HCEC 1CT (cell line): ENCODE results near the gene CHFR.
A peak's percentile ranks its signal among the peaks of the same experiment; 100 is the strongest.
"Not testable (repeated sequence)": the region's sequence is repeated elsewhere in the genome, so short reads cannot be mapped to it uniquely, and the experiment has no call there.

ENCODE experiments used
- DNase-seq: peaks from one replicate; pipeline ENCODE4 v3.0.0-alpha.2; 2017

Gene CHFR

GRCh38 chr12:132873724-132874123 is 13.7 kb downstream of the CHFR start:
- no peak for DNase-seq

GRCh38 chr12:132872975-132873421 is 14.4 kb downstream of the CHFR start:
- DNase-seq, result no peak

- DNase-seq, result no peak
Measured at GRCh38 chr12:132872073-132872855, 15.1 kb downstream of the CHFR start.

DNA sequence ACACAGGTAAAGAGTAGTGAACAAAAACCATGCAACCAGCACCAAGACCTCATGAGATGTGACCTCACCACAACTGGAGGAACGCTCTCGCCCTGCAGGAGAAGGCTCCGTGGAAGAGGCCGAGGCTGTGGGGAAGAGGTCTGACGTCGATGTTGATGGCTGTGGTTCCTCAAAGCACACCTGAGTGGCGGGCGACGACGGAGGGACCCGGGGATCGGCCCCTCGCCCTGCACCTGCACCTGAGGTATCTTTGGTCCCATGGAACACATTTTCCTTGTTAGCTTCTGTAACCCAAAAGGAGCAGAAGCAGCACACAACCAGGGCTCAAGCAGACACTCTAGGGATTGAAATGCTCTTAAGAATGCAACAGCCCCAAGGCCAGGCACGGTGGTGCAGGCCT is 17.9 kb downstream of the CHFR start:
- no peak for DNase-seq

GRCh38 chr12:132866251-132866828 is 21.1 kb downstream of the CHFR start:
- peak; percentile 18 for DNase-seq

DNA sequence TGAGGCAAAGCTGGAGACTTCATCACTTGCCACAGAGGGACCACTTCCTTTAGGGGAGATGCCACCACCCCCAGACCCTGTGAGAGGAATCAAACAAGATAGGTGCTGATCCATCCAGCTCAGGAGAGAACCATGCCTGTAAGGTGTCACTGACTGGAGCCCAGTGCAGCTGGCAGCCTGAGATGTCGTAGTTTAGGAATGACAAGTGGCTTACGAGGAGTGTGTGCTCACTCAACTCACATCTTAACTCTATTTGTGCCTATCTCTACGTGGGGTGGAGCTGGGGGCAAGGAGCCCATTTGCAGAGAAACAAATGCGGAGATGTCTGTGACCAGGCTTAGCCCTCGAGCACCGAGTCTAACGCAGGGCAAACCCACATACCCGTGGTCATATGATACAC is 25.8 kb downstream of the CHFR start:
- DNase-seq, result no peak

DNA sequence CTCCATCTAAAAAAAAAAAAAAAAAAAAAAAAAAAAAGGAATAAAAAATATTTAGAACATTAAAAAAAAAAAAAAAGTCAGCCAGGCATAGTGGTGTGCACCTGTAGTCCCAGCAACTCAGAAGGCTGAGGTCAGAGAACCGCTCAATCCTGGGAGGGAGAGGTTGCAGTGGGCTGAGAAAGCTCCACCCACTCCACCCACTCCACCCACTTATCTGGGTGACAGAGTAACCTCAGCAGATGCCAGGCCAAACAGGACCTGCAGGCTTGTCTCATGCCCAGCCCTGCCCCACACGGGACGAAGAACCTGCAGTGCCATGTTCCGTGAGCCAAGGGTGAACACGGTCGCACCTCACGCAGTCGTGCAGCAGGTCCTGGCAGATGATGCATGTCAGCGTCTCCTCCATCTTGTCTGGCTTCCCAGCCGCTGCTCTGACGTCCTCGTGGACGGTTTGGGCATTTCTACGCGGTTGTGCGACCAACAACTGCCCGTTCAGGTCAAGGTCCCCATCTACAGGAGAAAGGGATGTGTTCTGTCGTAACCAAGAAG is 28.6 kb downstream of the CHFR start:
- DNase-seq, result no peak

GRCh38 chr12:132857019-132857418 is 30.4 kb downstream of the CHFR start:
- DNase-seq, result not testable (repeated sequence)

DNA sequence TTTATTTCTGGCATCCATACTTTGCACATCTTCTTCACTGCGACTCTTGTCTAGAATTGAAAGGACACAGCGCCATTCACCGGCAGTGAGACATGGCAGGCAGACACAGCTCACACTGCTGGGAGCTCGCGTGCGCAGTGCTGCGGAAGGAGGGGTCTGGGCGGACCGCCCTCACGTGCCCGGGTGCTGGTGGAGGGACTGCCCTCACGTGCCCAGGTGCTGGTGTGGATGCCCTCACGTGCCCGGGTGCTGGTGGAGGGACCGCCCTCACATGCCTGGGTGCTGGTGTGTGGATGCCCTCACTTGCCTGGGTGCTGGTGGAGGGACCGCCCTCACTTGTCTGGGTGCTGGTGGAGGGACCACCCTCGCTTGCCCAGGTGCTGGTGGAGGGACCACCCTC is 30.8 kb downstream of the CHFR start:
- no peak for DNase-seq

- not testable (repeated sequence) for DNase-seq
Measured at GRCh38 chr12:132855211-132855610, 32.2 kb downstream of the CHFR start.

- DNase-seq, result no peak
Measured at GRCh38 chr12:132853285-132854092, 33.9 kb downstream of the CHFR start.

DNA sequence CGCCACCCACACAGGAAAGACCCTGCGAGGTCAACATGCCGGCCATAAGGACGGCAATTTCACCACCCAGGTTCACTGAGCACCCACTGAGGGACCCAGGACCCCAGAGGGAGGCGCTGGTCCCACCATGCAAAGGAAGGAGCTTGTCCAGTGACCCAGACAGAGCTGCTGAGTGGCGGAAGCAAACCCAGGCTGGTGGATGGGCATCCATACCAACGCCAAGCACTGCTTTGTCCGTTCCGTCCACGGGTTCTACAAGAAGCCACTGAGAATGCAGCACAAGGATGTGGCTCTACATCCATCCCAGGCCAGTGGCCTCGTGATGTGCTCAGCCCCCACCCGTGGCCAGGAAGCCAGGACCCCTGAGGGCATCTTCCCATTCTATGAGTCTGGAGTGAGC is 34.9 kb downstream of the CHFR start:
- no peak for DNase-seq

DNA sequence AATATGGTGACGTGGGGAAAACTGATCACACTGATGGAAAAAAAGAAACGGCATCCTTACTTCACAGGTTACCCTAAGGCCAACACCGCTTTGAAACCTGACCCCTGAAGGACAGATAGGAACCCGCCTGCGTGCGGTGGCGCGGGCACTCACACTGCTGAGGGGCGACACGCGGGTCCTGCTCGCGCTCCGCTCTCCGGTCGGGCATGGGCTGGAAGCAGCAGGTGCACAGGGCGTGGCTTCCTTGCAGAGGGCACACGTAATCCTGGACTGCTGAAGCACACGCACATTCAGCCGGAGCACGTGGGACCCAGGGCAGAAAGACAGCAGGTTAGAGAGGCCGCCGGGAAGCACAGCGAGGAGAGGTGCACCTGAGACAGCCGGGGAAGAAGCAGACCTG is 35.9 kb downstream of the CHFR start:
- no peak for DNase-seq

- DNase-seq, result no peak
Measured at GRCh38 chr12:132850291-132850690, 37.1 kb downstream of the CHFR start.

DNA sequence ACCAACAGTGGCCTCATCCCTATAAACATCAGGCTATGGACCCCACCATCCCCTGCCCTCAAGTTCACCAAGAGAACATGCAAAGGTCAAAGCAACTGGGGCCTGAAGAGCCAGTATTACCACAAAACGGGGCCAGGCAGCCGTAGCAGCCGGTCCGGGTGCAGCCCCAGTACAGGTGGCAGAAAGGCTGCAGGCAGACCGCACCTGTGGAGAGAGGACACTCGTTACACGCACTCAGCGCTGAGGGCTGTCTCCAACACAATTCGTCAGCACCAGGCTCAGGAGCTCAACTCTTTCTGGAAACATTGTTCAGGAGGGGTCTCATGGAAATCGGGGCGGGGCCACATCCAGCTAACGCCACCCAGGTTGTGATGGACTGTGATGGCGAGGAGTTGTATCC is 38.9 kb downstream of the CHFR start:
- DNase-seq, result no peak

DNA sequence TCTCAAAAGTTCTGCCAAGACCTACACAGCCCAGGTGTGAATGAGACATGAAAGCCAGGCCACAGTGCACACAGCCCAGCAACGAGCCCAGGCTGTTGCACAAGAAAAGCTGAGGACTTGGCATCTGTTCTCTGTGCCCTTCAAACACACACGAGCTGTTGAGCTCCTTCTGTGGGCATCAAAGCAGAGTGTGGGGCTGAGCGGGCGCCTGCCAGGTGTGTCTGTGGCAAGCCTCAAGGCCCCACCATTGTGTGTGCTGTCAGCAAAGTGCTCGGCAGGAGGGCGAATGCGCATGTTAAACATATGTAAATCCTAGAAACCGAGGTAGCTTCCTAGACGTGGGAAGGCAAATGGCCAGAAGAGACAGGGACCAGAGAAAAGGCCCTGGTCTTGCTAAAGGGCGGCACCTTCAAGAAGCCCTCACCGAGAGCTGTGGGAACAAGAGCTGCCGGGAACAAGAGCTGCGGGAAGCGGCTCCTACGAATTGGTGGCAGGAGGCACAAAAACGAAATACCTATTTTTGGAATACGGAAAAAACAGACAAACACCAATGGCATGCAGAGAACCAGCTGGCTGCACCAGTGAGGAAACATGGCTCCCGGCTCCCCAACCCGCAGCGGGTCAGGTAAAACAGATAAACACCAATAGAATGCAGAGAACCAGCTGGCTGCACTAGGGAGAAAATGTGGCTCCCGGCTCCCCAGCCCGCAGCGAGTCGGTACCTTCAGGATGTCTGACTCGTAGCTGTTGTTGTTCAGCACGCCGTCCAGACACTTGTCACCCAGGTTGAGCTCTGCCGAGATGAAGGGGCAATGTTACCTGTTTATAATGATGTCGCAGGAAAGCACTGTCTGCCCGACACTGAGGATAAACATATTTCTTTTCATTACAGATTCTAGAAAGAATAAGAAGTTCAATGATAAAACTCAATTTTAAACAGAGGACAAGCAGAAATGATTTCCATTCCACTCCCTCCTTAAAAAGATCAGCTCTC is 39.7 kb downstream of the CHFR start:
- no peak for DNase-seq

DNA sequence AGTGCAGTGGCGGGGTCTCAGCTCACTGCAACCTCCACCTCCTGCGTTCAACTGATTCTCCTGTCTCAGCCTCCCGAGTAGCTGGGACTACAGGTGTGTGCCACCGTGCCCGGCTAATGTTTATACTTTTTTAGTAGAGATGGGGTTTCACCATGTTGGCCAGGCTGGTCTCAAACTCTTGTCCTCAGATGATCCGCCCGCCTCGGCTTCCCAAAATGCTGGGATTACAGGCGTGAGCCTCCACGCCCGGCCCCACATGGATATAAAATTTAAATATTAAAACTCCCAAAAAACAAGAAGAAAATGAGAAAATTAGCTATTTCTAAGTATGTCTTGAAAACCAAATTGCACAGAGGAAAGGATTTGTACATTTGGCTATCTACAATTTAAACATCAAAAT is 42.7 kb downstream of the CHFR start:
- not testable (repeated sequence) for DNase-seq

GRCh38 chr12:132842449-132843045 is 44.9 kb downstream of the CHFR start:
- DNase-seq, result no peak

DNA sequence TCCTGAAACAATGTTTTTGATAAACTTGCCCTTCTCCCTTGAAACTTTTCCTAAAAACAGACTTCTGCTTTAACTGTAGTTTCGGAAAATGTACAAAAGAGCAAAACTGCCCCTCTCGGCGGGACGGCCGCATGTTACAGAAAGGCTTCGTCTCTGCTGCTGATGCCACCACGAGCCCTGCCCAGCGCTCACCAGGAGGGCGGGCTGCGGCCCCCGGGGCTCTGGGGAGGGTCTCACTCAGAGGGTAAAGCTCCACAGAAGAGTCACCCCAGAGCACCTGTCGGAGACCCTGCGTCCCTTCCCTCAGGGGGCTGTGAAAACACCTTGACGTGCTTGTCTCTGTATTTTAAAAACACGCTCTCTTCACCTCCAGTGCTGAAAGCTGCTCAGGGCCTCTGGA is 46.3 kb downstream of the CHFR start:
- DNase-seq, result no peak

DNA sequence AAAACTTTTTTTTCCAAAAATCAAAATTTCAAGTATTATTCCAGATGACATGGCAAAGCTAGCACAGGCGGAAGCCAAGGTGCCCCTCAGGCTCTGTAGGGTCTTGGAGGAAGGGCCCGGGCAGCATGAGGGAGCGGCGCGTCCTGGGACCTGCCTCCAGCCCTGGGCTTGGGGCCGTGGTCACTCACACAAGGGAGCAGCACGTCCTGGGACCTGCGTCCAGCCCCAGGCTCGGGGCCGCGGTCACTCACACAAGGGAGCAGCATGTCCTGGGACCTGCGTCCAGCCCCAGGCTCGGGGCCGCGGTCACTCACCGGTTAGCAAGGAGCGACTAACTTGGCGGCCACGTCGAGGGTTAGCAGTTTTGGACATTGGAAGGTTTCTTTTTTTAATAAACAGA is 46.9 kb downstream of the CHFR start:
- DNase-seq, result no peak

DNA sequence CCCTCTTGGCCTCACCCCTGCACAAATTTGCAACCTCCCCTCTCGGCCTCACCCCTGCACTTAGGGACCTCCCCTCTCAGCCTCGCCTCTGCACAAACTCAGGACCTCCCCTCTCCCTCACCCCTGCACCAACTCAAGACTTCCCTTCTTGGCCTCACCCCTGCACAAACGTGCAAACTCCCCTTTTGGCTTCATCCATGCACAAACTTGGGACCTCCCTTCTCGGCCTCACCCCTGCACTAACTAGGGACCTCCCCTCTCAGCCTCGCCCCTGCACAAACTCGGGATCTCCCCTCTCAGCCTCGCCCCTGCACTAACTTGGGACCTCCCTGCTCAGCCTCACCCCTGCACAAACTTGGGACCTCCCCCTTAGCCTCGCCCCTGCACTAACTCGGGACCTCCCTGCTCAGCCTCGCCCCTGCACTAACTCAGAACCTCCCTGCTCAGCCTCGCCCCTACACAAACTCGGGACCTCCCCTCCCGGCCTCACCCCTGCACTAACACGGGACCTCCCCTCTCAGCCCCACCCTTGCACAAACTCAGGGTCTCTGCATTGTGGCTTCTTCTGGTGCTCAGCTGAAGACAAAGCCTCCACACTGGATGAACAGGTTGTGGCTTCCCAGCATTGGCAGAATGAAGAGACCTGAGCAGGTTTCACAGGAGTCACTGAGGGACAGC is 47.7 kb downstream of the CHFR start:
- no peak for DNase-seq
